Fibroblast of lung (primary cell): Measurements from ENCODE around the gene CNNM1.

Source experiments
- EZH2 ChIP-seq: IDR thresholded peaks from 2 replicates; pipeline ENCODE4 v1.5.1; 2012; ENCODE audit warnings: low read length, control low read depth, mild to moderate bottlenecking; ENCODE audit errors: missing control alignments
- TF ChIP-seq, protein P1 (sequence below), 2 donors: IDR thresholded peaks in 1 of 2; conservative IDR thresholded peaks in 1 of 2; 1 replicate in 1 of 2; 2 replicates in 1 of 2; pipeline ENCODE4 v1.5.1; 2011 to 2012; ENCODE audit warnings: low read length in 2 of 2, control low read depth in 1 of 2, inconsistent platforms in 1 of 2, low read depth in 1 of 2, mild to moderate bottlenecking in 1 of 2

DNA sequence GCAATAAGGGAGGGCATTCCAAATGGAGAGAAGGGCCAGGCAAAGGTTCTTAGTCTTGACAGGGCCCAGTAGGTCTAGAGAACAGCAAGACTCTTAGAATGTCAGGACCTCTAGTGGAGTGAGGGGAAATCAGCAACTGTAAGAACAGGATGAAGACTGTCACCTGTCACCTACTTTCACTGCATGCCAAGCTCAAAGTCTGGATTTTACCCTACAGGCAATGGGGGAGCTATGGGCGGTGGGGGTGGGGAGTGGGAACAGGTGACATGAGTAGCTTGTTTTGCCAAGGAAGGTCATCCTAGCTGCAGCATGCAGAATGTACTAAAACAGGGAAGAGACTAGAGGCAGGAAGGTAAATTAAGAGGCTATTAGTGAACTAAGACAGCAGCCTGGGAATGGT is 82.9 kb downstream of the CNNM1 start:
- TF ChIP-seq, protein P1, sequence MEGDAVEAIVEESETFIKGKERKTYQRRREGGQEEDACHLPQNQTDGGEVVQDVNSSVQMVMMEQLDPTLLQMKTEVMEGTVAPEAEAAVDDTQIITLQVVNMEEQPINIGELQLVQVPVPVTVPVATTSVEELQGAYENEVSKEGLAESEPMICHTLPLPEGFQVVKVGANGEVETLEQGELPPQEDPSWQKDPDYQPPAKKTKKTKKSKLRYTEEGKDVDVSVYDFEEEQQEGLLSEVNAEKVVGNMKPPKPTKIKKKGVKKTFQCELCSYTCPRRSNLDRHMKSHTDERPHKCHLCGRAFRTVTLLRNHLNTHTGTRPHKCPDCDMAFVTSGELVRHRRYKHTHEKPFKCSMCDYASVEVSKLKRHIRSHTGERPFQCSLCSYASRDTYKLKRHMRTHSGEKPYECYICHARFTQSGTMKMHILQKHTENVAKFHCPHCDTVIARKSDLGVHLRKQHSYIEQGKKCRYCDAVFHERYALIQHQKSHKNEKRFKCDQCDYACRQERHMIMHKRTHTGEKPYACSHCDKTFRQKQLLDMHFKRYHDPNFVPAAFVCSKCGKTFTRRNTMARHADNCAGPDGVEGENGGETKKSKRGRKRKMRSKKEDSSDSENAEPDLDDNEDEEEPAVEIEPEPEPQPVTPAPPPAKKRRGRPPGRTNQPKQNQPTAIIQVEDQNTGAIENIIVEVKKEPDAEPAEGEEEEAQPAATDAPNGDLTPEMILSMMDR (conservative IDR thresholded peaks at IDR 0.05 in 1 of 2, IDR thresholded peaks at IDR 0.05 in 1 of 2; ENCODE audit: low read depth in 1 of 2, low read length in 2 of 2): no peak
- no peak for TF ChIP-seq EZH2
